Endodermal cell (in vitro differentiated cells): ENCODE measurements around the gene ERMP1. TPM values are rescaled to one million over a fixed set of nuclear protein-coding genes. Genes with fewer than 3 reads are reported as not detected.

Source experiments
- DNase-seq: peaks from one replicate; pipeline ENCODE4 v3.0.0-alpha.2; 2017
- H3K27ac ChIP-seq: 2 replicates; pipeline ENCODE4 v1.5.1; 2013; ENCODE audit warnings: mild to moderate bottlenecking, low read depth, low read length, moderate library complexity
- H3K27me3 ChIP-seq: 2 replicates; pipeline ENCODE4 v1.6.1; 2013; ENCODE audit warnings: mild to moderate bottlenecking, low read length, moderate library complexity; ENCODE audit not compliant: insufficient read depth, control insufficient read depth, poor library complexity, severe bottlenecking
- H3K36me3 ChIP-seq: 2 replicates; pipeline ENCODE4 v1.7.0; 2013; ENCODE audit warnings: mild to moderate bottlenecking, low read length, moderate library complexity; ENCODE audit not compliant: control insufficient read depth, insufficient read depth
- H3K4me1 ChIP-seq: one replicate; pipeline ENCODE4 v1.7.0; 2013; ENCODE audit warnings: low read length; ENCODE audit not compliant: control insufficient read depth, insufficient read depth
- H3K4me3 ChIP-seq: 2 replicates; pipeline ENCODE4 v1.5.1; 2013; ENCODE audit warnings: mild to moderate bottlenecking, low read length, moderate library complexity
- H3K9ac ChIP-seq: 2 replicates; pipeline ENCODE4 v1.6.1; 2013; ENCODE audit warnings: mild to moderate bottlenecking, low read length, moderate library complexity; ENCODE audit not compliant: poor library complexity, severe bottlenecking; ENCODE audit errors: extremely low read depth
- H3K9me3 ChIP-seq: 2 replicates; pipeline ENCODE4 v1.6.1; 2013; ENCODE audit warnings: mild to moderate bottlenecking, low read length, moderate library complexity; ENCODE audit not compliant: control insufficient read depth
- H3K27ac Mint-ChIP-seq: 2 replicates; pipeline ENCODE4 v1.8.0; 2020; ENCODE audit warnings: mixed read lengths
- H3K27me3 Mint-ChIP-seq: 2 replicates; pipeline ENCODE4 v1.8.0; 2021; ENCODE audit warnings: mild to moderate bottlenecking, mixed read lengths; ENCODE audit not compliant: insufficient read depth
- H3K36me3 Mint-ChIP-seq: 2 replicates; pipeline ENCODE4 v1.8.0; 2020; ENCODE audit warnings: low read depth, mixed read lengths
- H3K4me1 Mint-ChIP-seq: 2 replicates; pipeline ENCODE4 v1.8.0; 2020; ENCODE audit warnings: mixed read lengths
- H3K4me3 Mint-ChIP-seq: 2 replicates; pipeline ENCODE4 v1.8.0; 2020; ENCODE audit warnings: mild to moderate bottlenecking, moderate library complexity, mixed read lengths
- H3K9me3 Mint-ChIP-seq: 2 replicates; pipeline ENCODE4 v1.8.0; 2020; ENCODE audit warnings: mild to moderate bottlenecking, mixed read lengths
- WGBS, 2 experiments: methylation state at CpG; one replicate each; pipeline versions ENCODE4 v1.1.5 to v1.1.7; 2013; ENCODE audit warnings: missing lambda C conversion rate in 2 of 2, mixed read lengths in 1 of 2; ENCODE audit not compliant: insufficient coverage in 1 of 2, insufficient read length in 1 of 2; 5-methylcytosine and 5-hydroxymethylcytosine counted together
- total RNA-seq, 2 donors: library from RNA; stranded (reverse); fragmentation: NEBNext Ultra II Directional in 1 of 2; extraction: Animal tissue kit (Norgen Biotek cat#: 25700) in 1 of 2; gene quantifications; 2 replicates in 1 of 2; 3 replicates in 1 of 2; pipeline ENCODE4 v1.2.1, GENCODE V29; 2021
- TF ChIP-seq, protein P1 (sequence below): fragments of 200-600 bp; sonication (generic); conservative IDR thresholded peaks from 2 replicates; pipeline ENCODE4 v1.5.0; 2021; ENCODE audit warnings: antibody characterized with exemption, mild to moderate bottlenecking

The ERMP1 gene
- total RNA-seq, 2 donors from 2014 or later: 22.8 to 36.0 TPM

DNA sequence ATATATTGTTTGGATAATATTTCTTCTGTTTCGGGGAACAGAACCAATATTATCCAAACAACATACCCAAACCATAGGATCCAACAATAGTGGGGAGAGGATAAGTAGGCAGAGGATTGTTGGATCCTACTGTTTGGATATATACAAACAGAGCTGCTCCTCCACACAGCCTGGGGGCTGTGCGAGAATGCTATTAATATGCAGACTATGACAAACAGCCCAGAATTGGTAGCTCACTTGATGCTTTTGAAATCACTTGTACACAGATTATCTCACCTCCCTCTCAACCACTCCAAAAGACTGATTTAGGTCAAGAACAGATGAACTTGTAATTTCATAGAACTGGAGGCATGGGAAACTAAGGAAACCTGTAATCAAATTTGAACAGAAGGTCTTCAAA lies 33.4 kb upstream of the ERMP1 start:
- peaks cover 4% of the 10 kb centered on the region for H3K27me3 Mint-ChIP-seq
- Histone ChIP-seq H3K9me3 (no peaks in the 10 kb centered on the region), H3K36me3 (no peaks in the 10 kb centered on the region), H3K4me1 (no peaks in the 10 kb centered on the region), H3K27me3 (no peaks in the 10 kb centered on the region), H3K4me3 (no peak overlapping the region), H3K9ac (no peak overlapping the region), H3K27ac (no peak overlapping the region)
- DNase-seq: no peak
- H3K36me3 Mint-ChIP-seq: no peaks in the 10 kb centered on the region
- H3K4me3 Mint-ChIP-seq: no peak overlapping the region
- WGBS, 2 experiments: 90% methylated on average over 1 of the region's 2 CpGs; no CpG with 5 or more reads in 1 of the 2 experiments
- H3K9me3 Mint-ChIP-seq: no peaks in the 10 kb centered on the region
- TF ChIP-seq, protein P1, sequence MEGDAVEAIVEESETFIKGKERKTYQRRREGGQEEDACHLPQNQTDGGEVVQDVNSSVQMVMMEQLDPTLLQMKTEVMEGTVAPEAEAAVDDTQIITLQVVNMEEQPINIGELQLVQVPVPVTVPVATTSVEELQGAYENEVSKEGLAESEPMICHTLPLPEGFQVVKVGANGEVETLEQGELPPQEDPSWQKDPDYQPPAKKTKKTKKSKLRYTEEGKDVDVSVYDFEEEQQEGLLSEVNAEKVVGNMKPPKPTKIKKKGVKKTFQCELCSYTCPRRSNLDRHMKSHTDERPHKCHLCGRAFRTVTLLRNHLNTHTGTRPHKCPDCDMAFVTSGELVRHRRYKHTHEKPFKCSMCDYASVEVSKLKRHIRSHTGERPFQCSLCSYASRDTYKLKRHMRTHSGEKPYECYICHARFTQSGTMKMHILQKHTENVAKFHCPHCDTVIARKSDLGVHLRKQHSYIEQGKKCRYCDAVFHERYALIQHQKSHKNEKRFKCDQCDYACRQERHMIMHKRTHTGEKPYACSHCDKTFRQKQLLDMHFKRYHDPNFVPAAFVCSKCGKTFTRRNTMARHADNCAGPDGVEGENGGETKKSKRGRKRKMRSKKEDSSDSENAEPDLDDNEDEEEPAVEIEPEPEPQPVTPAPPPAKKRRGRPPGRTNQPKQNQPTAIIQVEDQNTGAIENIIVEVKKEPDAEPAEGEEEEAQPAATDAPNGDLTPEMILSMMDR: no peak
- peaks cover 4% of the 10 kb centered on the region for H3K4me1 Mint-ChIP-seq
- H3K27ac Mint-ChIP-seq: no peak overlapping the region

DNA sequence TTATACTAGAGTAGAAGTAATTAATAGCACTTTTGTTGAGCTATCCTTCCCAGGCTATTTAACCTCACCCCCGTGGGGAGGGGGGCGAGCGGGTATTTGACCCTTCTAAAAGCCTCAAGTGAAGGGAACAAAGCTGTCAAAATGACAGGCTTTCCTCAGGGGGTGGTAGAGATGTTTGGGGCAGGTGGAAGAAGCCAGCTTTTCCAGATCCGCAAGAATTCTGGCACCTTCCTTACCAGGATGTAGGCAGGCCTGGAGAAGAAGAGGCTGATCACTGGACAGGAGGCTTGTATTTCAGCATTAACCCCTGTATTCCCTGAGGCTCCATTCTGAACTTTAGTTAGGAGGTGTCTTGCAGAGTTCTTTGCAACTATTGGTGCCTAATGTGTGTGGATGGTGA lies 31.5 kb upstream of the ERMP1 start:
- Histone ChIP-seq H3K36me3 (no peaks in the 10 kb centered on the region), H3K27me3 (no peaks in the 10 kb centered on the region), H3K9me3 (no peaks in the 10 kb centered on the region), H3K4me3 (no peak overlapping the region), H3K9ac (no peak overlapping the region), H3K4me1 (no peaks in the 10 kb centered on the region), H3K27ac (no peak overlapping the region)
- peaks cover 4% of the 10 kb centered on the region for H3K4me1 Mint-ChIP-seq
- TF ChIP-seq, protein P1: no peak
- H3K9me3 Mint-ChIP-seq: no peaks in the 10 kb centered on the region
- H3K27ac Mint-ChIP-seq: no peak overlapping the region
- 89 to 90% methylated on average over 1 to 4 of the region's 4 CpGs for WGBS, 2 experiments
- no peak overlapping the region for H3K4me3 Mint-ChIP-seq
- H3K27me3 Mint-ChIP-seq: no peaks in the 10 kb centered on the region
- DNase-seq: no peak
- H3K36me3 Mint-ChIP-seq: no peaks in the 10 kb centered on the region

DNA sequence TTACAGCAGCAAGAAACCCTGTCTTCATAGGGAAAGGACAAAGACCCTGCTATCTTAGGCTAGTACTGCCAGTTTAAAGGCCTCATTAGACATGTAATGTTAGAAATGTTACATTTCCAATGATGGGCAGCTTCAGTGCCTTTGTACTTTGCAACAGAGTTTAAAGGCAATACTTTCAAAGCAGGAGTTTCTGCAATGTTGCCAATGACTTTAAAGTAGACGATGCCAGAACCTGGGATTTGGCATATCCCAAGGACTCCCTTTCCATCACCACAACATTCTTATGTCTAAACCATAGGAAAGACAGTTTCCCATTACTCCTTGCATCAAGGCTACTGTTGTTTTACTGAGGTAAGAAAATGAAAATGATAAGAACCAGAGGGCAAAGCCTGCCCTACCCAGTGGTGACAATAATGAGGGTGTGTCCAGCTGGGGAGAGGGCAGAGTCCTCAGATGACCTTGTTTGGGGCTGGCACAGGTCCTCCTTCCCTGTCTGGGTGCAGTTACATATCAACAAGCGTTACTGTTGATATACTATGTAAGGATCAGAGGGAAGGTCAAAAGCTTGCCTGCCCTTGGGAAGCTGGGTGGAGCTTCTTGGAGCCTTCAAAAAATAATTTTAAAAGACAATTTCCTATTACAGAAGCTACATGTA lies 30.3 kb upstream of the ERMP1 start:
- Histone ChIP-seq H3K4me3 (no peak overlapping the region), H3K36me3 (no peaks in the 10 kb centered on the region), H3K27ac (no peak overlapping the region), H3K9me3 (no peaks in the 10 kb centered on the region), H3K4me1 (no peaks in the 10 kb centered on the region), H3K27me3 (no peaks in the 10 kb centered on the region), H3K9ac (no peak overlapping the region)
- Mint-ChIP-seq H3K9me3 (no peaks in the 10 kb centered on the region), H3K27me3 (peaks cover 6% of the 10 kb centered on the region), H3K4me1 (peaks cover 4% of the 10 kb centered on the region), H3K4me3 (no peak overlapping the region), H3K27ac (no peak overlapping the region), H3K36me3 (no peaks in the 10 kb centered on the region)
- WGBS, 2 experiments: 88 to 100% methylated on average over 1 to 2 of the region's 2 CpGs
- DNase-seq: no peak
- TF ChIP-seq, protein P1: no peak
